ENCODE measurements around the gene AP5Z1. TPM values are rescaled to one million over a fixed set of nuclear protein-coding genes. Genes with fewer than 3 reads are reported as not detected.

AP5Z1 gene
- total RNA-seq, 1 experiment from 2014 or later: 38.3 TPM

GRCh38 chr7:4766666-4767519, 8.5 kb upstream of the AP5Z1 start:
- H3K79me2 ChIP-seq (ENCODE audit: insufficient read depth, low read length): no peaks in the 10 kb centered on the region
- no peak overlapping the region for H4K8ac ChIP-seq (replicated peaks; ENCODE audit: insufficient read length, low read depth, low read length)
- H2BK120ac ChIP-seq (ENCODE audit: low read depth, low read length, poor library complexity, severe bottlenecking): no peak overlapping the region
- H3K9ac ChIP-seq (ENCODE audit: extremely low read depth, insufficient read length, low read length): no peak overlapping the region
- H3K27me3 Mint-ChIP-seq (ENCODE audit: low read depth): no peaks in the 10 kb centered on the region; the same call in 1 of the 2 replicates
- TF ChIP-seq CTCF (conservative IDR thresholded peaks at IDR 0.05): no peak
- no peak overlapping the region for H2AFZ ChIP-seq (ENCODE audit: low read length)
- H3K4me2 ChIP-seq (ENCODE audit: insufficient read depth, insufficient read length, low read length): no peak overlapping the region
- H3K18ac ChIP-seq (ENCODE audit: insufficient read length, low read depth, low read length): no peak overlapping the region
- no peaks in the 10 kb centered on the region for H3K23me2 ChIP-seq (ENCODE audit: insufficient read length, low read depth, low read length, poor library complexity, severe bottlenecking)
- H3K56ac ChIP-seq (ENCODE audit: insufficient read length, low read depth, low read length): no peak overlapping the region
- H3K14ac ChIP-seq (ENCODE audit: insufficient read depth, low read length): no peak overlapping the region
- no peaks in the 10 kb centered on the region for H3K9me3 ChIP-seq (ENCODE audit: control insufficient read depth, low read depth, low read length)
- no peaks in the 10 kb centered on the region for H3K4me1 ChIP-seq (ENCODE audit: insufficient read depth, low read length)
- no peak overlapping the region for H3K4ac ChIP-seq (ENCODE audit: low read depth, low read length)
- H2BK15ac ChIP-seq (ENCODE audit: low read depth, low read length): no peak overlapping the region
- no peak overlapping the region for H3K23ac ChIP-seq (ENCODE audit: insufficient read length, low read depth, low read length)
- H3K4me3 Mint-ChIP-seq: no peak overlapping the region
- no peak for DNase-seq
- H4K5ac ChIP-seq (ENCODE audit: insufficient read length, low read depth, low read length): no peak overlapping the region
- no peaks in the 10 kb centered on the region for H3K79me1 ChIP-seq (ENCODE audit: insufficient read depth, low read depth, low read length, poor library complexity, severe bottlenecking)
- H3K4me1 Mint-ChIP-seq: no peaks in the 10 kb centered on the region
- H2BK5ac ChIP-seq (ENCODE audit: insufficient read length, low read length): no peak overlapping the region
- peaks cover 5 to 7% (median 6%) of the 10 kb centered on the region in 3 experiments; a peak in 6 of 7 replicates for H3K36me3 Mint-ChIP-seq (ENCODE audit: insufficient read depth in 1 of 3, low read depth in 3 of 3)
- H3K9me3 Mint-ChIP-seq: no peaks in the 10 kb centered on the region
- no peaks in the 10 kb centered on the region for H3K27me3 ChIP-seq (ENCODE audit: insufficient read depth, low read length)
- H2AK5ac ChIP-seq (ENCODE audit: insufficient read length, low read length): no peak overlapping the region
- no peak overlapping the region for H3K27ac Mint-ChIP-seq
- no peak overlapping the region for H4K91ac ChIP-seq (ENCODE audit: insufficient read length, low read depth, low read length)
- H3K27ac ChIP-seq (ENCODE audit: insufficient read length, low read depth, low read length): no peak overlapping the region
- H4K20me1 ChIP-seq (ENCODE audit: control insufficient read depth, insufficient read depth, insufficient read length): no peaks in the 10 kb centered on the region
- no peak overlapping the region for H2BK12ac ChIP-seq (ENCODE audit: insufficient read length, low read depth, low read length)
- no peak overlapping the region for H2BK20ac ChIP-seq (ENCODE audit: low read depth, low read length, poor library complexity, severe bottlenecking)
- no peak overlapping the region for H3T11ph ChIP-seq (ENCODE audit: low read length)
- no CpG with 5 or more reads among the region's 37 CpGs for WGBS (ENCODE audit: extremely low coverage, insufficient read length, low lambda C conversion rate)

All from H9 (cell line).